H1 (cell line): ENCODE results near the gene GBGT1. TPM values are rescaled to one million over a fixed set of nuclear protein-coding genes. Genes with fewer than 3 reads are reported as not detected.

ENCODE experiments used
- CTCF ChIA-PET: fragments of 300-600 bp; sonication (Branson Sonifier 250); formaldehyde crosslinking; loops from one replicate; lab custom pipeline; 2021; ENCODE audit not compliant: partially characterized antibody; lab: Charles Lee
- POLR2A ChIA-PET: fragments of 300-600 bp; sonication (Branson Sonifier 250); formaldehyde crosslinking; loops from one replicate; lab custom pipeline; 2021; ENCODE audit warnings: inconsistent platforms; ENCODE audit not compliant: partially characterized antibody; lab: Charles Lee
- DNase-seq, 2 experiments: peaks; one replicate each; pipeline versions ENCODE4 v3.0.0 to v3.0.0-alpha.2; 2010 to 2022; ENCODE audit warnings: low spot score in 2 of 2, low read depth in 1 of 2, mixed read lengths in 1 of 2
- FAIRE-seq: peaks from 2 replicates; lab custom pipeline; 2011; peaks lifted over from hg19 to GRCh38; lab: Jason Lieb, UNC
- H2AFZ ChIP-seq: 2 replicates; pipeline ENCODE4 v1.8.1; 2012; ENCODE audit warnings: low read length, inconsistent platforms
- H2AK5ac ChIP-seq: 2 replicates; pipeline ENCODE4 v1.6.1; 2013; ENCODE audit warnings: low read depth, low read length
- H2BK120ac ChIP-seq: replicated peaks from 2 replicates; pipeline ENCODE3; 2013; ENCODE audit warnings: low read depth, low read length, inconsistent platforms
- H2BK12ac ChIP-seq: 2 replicates; pipeline ENCODE4 v1.6.1; 2013; ENCODE audit warnings: low read depth, low read length
- H2BK15ac ChIP-seq: 2 replicates; pipeline ENCODE4 v1.6.1; 2013; ENCODE audit warnings: low read length
- H2BK20ac ChIP-seq: 2 replicates; pipeline ENCODE4 v1.6.1; 2013; ENCODE audit warnings: low read length
- H2BK5ac ChIP-seq: 2 replicates; pipeline ENCODE4 v1.6.1; 2013; ENCODE audit warnings: low read depth, low read length
- H3K14ac ChIP-seq: 2 replicates; pipeline ENCODE4 v1.6.1; 2013; ENCODE audit warnings: inconsistent platforms; ENCODE audit not compliant: insufficient read length
- H3K18ac ChIP-seq: 2 replicates; pipeline ENCODE4 v1.6.1; 2013; ENCODE audit warnings: low read length; ENCODE audit errors: extremely low read depth
- H3K23ac ChIP-seq: 2 replicates; pipeline ENCODE4 v1.6.1; 2013; ENCODE audit warnings: inconsistent platforms; ENCODE audit not compliant: insufficient read length
- H3K23me2 ChIP-seq: 2 replicates; pipeline ENCODE4 v1.6.1; 2013; ENCODE audit warnings: low read depth, low read length
- H3K27ac ChIP-seq: 2 replicates; pipeline ENCODE4 v1.6.1; 2011; ENCODE audit warnings: low read depth, low read length, inconsistent platforms
- H3K27me3 ChIP-seq, 4 experiments: replicated peaks in 1 of 4; 1 replicate in 1 of 4; 2 replicates in 3 of 4; pipeline versions ENCODE4 v1.6.1 to v1.8.1; 2011 to 2013; ENCODE audit warnings: low read length in 3 of 4, mild to moderate bottlenecking in 3 of 4, inconsistent platforms in 2 of 4, mixed read lengths in 2 of 4, moderate library complexity in 1 of 4; ENCODE audit not compliant: control insufficient read depth in 3 of 4, insufficient read depth in 3 of 4; ENCODE audit errors: extremely low read depth in 1 of 4
- H3K36me3 ChIP-seq, 4 experiments: 2 replicates each; pipeline versions ENCODE4 v1.6.1 to v1.8.1; 2011 to 2013; ENCODE audit warnings: mild to moderate bottlenecking in 4 of 4, low read length in 3 of 4, moderate library complexity in 2 of 4, control low read depth in 1 of 4, inconsistent platforms in 1 of 4; ENCODE audit not compliant: insufficient read depth in 4 of 4, control insufficient read depth in 2 of 4
- H3K4ac ChIP-seq: replicated peaks from 2 replicates; pipeline ENCODE3; 2013; ENCODE audit warnings: low read length, low read depth, mixed read lengths, inconsistent platforms; ENCODE audit not compliant: insufficient read length
- H3K4me1 ChIP-seq, 4 experiments: replicated peaks in 1 of 4; 1 replicate in 1 of 4; 2 replicates in 3 of 4; pipeline versions ENCODE4 v1.6.1 to v1.8.1; 2011 to 2013; ENCODE audit warnings: low read length in 3 of 4, inconsistent platforms in 2 of 4, mixed read lengths in 1 of 4; ENCODE audit not compliant: insufficient read depth in 4 of 4, control insufficient read depth in 3 of 4
- H3K4me2 ChIP-seq, 2 experiments: 2 replicates each; pipeline versions ENCODE4 v1.6.1 to v1.8.1; 2011 to 2013; ENCODE audit warnings: low read depth in 2 of 2, low read length in 2 of 2, control low read depth in 1 of 2, inconsistent platforms in 1 of 2, mild to moderate bottlenecking in 1 of 2; ENCODE audit not compliant: insufficient read depth in 1 of 2
- H3K4me3 ChIP-seq, 4 experiments: fragments of 200-600, 300-600 bp in 1 of 4; sonication (generic), shearing (Covaris generic), sonication (Bioruptor Twin) in 1 of 4; 2 replicates each; pipeline versions ENCODE4 v1.5.1 to v1.8.1; 2011 to 2016; ENCODE audit warnings: low read length in 4 of 4, low read depth in 3 of 4, control low read depth in 2 of 4, inconsistent platforms in 2 of 4, mild to moderate bottlenecking in 2 of 4, mixed read lengths in 1 of 4, moderate library complexity in 1 of 4; ENCODE audit not compliant: insufficient read depth in 2 of 4; ENCODE audit errors: extremely low read depth in 1 of 4
- H3K56ac ChIP-seq: replicated peaks from 2 replicates; pipeline ENCODE3; 2013; ENCODE audit warnings: low read depth, mild to moderate bottlenecking, mixed read lengths, low read length, inconsistent platforms; ENCODE audit not compliant: insufficient read length
- H3K79me1 ChIP-seq: 2 replicates; pipeline ENCODE4 v1.6.1; 2013; ENCODE audit warnings: low read depth, low read length, control low read depth
- H3K79me2 ChIP-seq, 2 experiments: 2 replicates each; pipeline versions ENCODE4 v1.6.1 to v1.8.1; 2012 to 2013; ENCODE audit warnings: low read length in 2 of 2, mild to moderate bottlenecking in 2 of 2, inconsistent platforms in 1 of 2; ENCODE audit not compliant: insufficient read depth in 2 of 2, control insufficient read depth in 1 of 2
- H3K9ac ChIP-seq, 4 experiments: replicated peaks in 1 of 4; 1 replicate in 1 of 4; 2 replicates in 3 of 4; pipeline versions ENCODE4 v1.6.1 to v1.8.1; 2011 to 2013; ENCODE audit warnings: low read depth in 3 of 4, low read length in 3 of 4, control low read depth in 2 of 4, mild to moderate bottlenecking in 2 of 4, moderate library complexity in 2 of 4, inconsistent platforms in 1 of 4; ENCODE audit errors: extremely low read depth in 1 of 4
- H3K9me3 ChIP-seq, 2 experiments: 2 replicates each; pipeline versions ENCODE4 v1.6.1 to v1.8.1; 2012 to 2013; ENCODE audit warnings: mild to moderate bottlenecking in 2 of 2, moderate library complexity in 2 of 2, control low read depth in 1 of 2, inconsistent platforms in 1 of 2, low read depth in 1 of 2, low read length in 1 of 2, mixed read lengths in 1 of 2; ENCODE audit not compliant: insufficient read depth in 2 of 2
- H4K20me1 ChIP-seq, 2 experiments: replicated peaks in 1 of 2; 2 replicates each; pipeline versions ENCODE3 to v1.8.1; 2011 to 2013; ENCODE audit warnings: inconsistent platforms in 2 of 2, low read length in 2 of 2, mild to moderate bottlenecking in 1 of 2; ENCODE audit not compliant: insufficient read depth in 2 of 2, control insufficient read depth in 1 of 2
- H4K5ac ChIP-seq: 2 replicates; pipeline ENCODE4 v1.6.1; 2013; ENCODE audit warnings: low read length, low read depth, mixed read lengths, inconsistent platforms; ENCODE audit not compliant: insufficient read length
- H4K8ac ChIP-seq: 2 replicates; pipeline ENCODE4 v1.8.0; 2013; ENCODE audit warnings: mild to moderate bottlenecking, moderate library complexity, low read length, inconsistent platforms; ENCODE audit not compliant: insufficient read depth; ENCODE audit errors: extremely low read depth
- H4K91ac ChIP-seq: replicated peaks from 2 replicates; pipeline ENCODE3; 2013; ENCODE audit warnings: low read length, mixed read lengths, inconsistent platforms; ENCODE audit not compliant: insufficient read length
- BACH1 ChIP-seq: IDR thresholded peaks from 2 replicates; pipeline ENCODE4 v1.6.1; 2012; ENCODE audit warnings: low read length, improper control_type of control experiment
- BRCA1 ChIP-seq: IDR thresholded peaks from 2 replicates; pipeline ENCODE4 v1.6.1; 2012; ENCODE audit warnings: low read depth, low read length, improper control_type of control experiment
- GTF2F1 ChIP-seq: IDR thresholded peaks from 2 replicates; pipeline ENCODE4 v1.6.1; 2012; ENCODE audit warnings: low read depth, low read length, improper control_type of control experiment, borderline replicate concordance
- POLR2A ChIP-seq, 2 experiments: IDR thresholded peaks; 1 replicate in 1 of 2; 2 replicates in 1 of 2; pipeline ENCODE4 v1.6.1; 2011; ENCODE audit warnings: low read depth in 2 of 2, low read length in 2 of 2, mild to moderate bottlenecking in 2 of 2; ENCODE audit errors: control extremely low read depth in 1 of 2
- RXRA ChIP-seq: IDR thresholded peaks from 2 replicates; pipeline ENCODE4 v1.6.1; 2011; ENCODE audit warnings: low read depth, mild to moderate bottlenecking, low read length, moderate library complexity; ENCODE audit not compliant: insufficient read depth
- SIX5 ChIP-seq: IDR thresholded peaks from 2 replicates; pipeline ENCODE4 v1.6.1; 2011; ENCODE audit warnings: mild to moderate bottlenecking, low read depth, low read length
- TBP ChIP-seq: IDR thresholded peaks from 2 replicates; pipeline ENCODE4 v1.6.1; 2011; ENCODE audit warnings: low read depth, low read length, improper control_type of control experiment
- YY1 ChIP-seq: IDR thresholded peaks from 2 replicates; pipeline ENCODE4 v1.6.1; 2011; ENCODE audit warnings: low read depth, mild to moderate bottlenecking, low read length
- WGBS, 2 experiments: shearing (Covaris generic) in 1 of 2; methylation state at CpG; one replicate each; pipeline versions ENCODE4 v1.1.6 to v1.1.7; 2013 to 2015; ENCODE audit warnings: low lambda C conversion rate in 2 of 2, mixed read lengths in 2 of 2, inconsistent platforms in 1 of 2, low coverage in 1 of 2, missing lambda C conversion rate in 1 of 2; ENCODE audit not compliant: insufficient replicate concordance in 2 of 2, insufficient coverage in 1 of 2, insufficient read length in 1 of 2; ENCODE audit errors: extremely low coverage in 1 of 2, missing lambda C conversion rate in 1 of 2; 5-methylcytosine and 5-hydroxymethylcytosine counted together
- polyA plus RNA-seq, 7 experiments: library from polyadenylated mRNA; depleted of rRNA in 3 of 7; stranded (reverse) in 5 of 7; unstranded in 2 of 7; fragments of >200 nt in 5 of 7; fragments of 200-250 nt in 2 of 7; gene quantifications; 1 replicate in 5 of 7; 2 replicates in 1 of 7; 4 replicates in 1 of 7; pipeline versions ENCODE4 v1.2.1 to v1.2.3, GENCODE V29; 2011 to 2013; ENCODE audit warnings: missing spikeins in 2 of 7, mixed read lengths in 2 of 7
- total RNA-seq: library from RNA; stranded (reverse); fragmentation: NEBNext Ultra II Directional; extraction: Animal tissue kit (Norgen Biotek cat#: 25700); gene quantifications from 2 replicates; pipeline ENCODE4 v1.2.1, GENCODE V29; 2021
- TF ChIP-seq, protein P1 (sequence below): IDR thresholded peaks from 2 replicates; pipeline ENCODE4 v1.6.1; 2012; ENCODE audit warnings: inconsistent platforms
- TF ChIP-seq, protein P2 (sequence below), 3 experiments: IDR thresholded peaks; 1 replicate in 2 of 3; 2 replicates in 1 of 3; pipeline versions ENCODE4 v1.5.1 to v1.6.1; 2011; ENCODE audit warnings: low read length in 3 of 3, mild to moderate bottlenecking in 3 of 3, inconsistent platforms in 2 of 3, low read depth in 1 of 3, moderate library complexity in 1 of 3; ENCODE audit not compliant: insufficient read depth in 1 of 3; ENCODE audit errors: control extremely low read depth in 1 of 3

The GBGT1 gene
- total and polyA plus RNA-seq, 2 of the 8 experiments (the other 6 are each of a cell fraction or from before 2014, with no cell fraction given): 7.1 to 9.7 TPM

DNA sequence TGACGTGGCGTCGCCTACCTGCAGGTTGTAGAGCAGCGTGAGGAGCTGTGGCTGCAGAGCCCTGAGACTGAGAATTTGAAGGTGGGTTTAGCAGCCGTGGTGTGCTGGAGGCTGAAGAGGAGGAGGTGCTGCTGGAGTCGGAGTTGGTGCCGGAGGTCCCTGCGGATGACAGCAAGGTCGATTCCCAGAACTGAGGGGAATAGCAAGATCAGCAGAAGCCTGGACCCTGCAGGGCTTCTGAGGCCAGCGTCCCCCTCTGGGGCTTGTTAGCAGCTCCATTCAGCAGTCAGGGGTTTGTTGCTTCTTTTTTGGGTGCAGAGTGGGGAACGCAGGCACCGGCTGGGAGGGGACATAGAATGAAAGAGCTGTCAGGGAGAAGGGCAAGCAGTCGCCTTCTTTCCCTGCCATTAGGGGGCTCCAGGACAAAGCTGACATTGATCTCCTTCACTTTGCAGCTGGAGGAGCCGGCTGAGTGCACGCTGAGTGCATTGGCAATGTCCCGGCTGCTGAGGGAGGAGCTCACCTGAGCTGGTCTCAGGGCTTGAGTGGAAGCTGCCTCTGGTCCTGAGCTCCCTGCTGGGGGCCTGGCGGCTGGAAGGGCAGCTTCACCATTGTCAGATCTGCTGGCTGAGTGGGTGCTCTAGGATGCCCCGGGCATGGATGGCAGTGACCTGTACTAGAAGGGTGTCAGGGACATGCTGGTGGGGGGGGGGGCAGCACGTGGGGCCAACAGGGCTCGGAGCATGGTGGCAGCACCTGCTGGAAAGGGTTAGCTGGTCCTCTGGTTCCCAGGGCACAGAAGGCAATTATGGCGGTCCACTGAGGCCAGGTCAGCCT lies 24.5 kb upstream of the GBGT1 start:
- peak; percentile 60 for FAIRE-seq
- no peak overlapping the region for H3K23ac ChIP-seq
- peak in 1 of 2 experiments; percentile 66 for DNase-seq
- no peak overlapping the region for H3K9ac ChIP-seq
- no peaks in the 10 kb centered on the region for H3K9me3 ChIP-seq
- ChIA-PET CTCF (interaction anchor here (0.5 to 5.5 kb wide), 45 partner anchors 8 to 329 kb away, joined by 3 to 123 read pairs (median 4); no protein-coding TSS in a partner anchor), POLR2A (interaction anchor here (1.0 to 1.1 kb wide), 3 partner anchors 41 to 160 kb away, joined by 3 to 5 read pairs (median 3); partner anchors contain the start of genes MED22 and RPL7A)
- H3K27ac ChIP-seq: no peak overlapping the region
- no peak overlapping the region for H2BK12ac ChIP-seq
- no peak overlapping the region for H4K5ac ChIP-seq
- H3K27me3 ChIP-seq: peaks cover 0 to 13% (median 9%) of the 10 kb centered on the region in 4 experiments; a peak in 4 of 7 replicates
- H3K14ac ChIP-seq: no peak overlapping the region
- no peak overlapping the region for H2BK120ac ChIP-seq
- no peaks in the 10 kb centered on the region for H3K36me3 ChIP-seq
- H2AK5ac ChIP-seq: no peak overlapping the region
- H2BK5ac ChIP-seq: no peak overlapping the region
- no peak overlapping the region for H3K4me2 ChIP-seq
- WGBS, 2 experiments: 65% methylated on average over 20 of the region's 21 CpGs; no CpG with 5 or more reads in 1 of the 2 experiments
- 0 out of 2 replicates have a peak overlapping the region, but pooled peaks have one; percentile 85 for H4K8ac ChIP-seq
- H3K79me2 ChIP-seq: no peaks in the 10 kb centered on the region
- no peaks in the 10 kb centered on the region for H3K4me1 ChIP-seq
- no peak overlapping the region for H4K91ac ChIP-seq
- H2BK20ac ChIP-seq: no peak overlapping the region
- peaks cover 0 to 1% of the 10 kb centered on the region in 2 experiments for H4K20me1 ChIP-seq
- H3K4ac ChIP-seq: no peak overlapping the region
- H3K79me1 ChIP-seq: no peaks in the 10 kb centered on the region
- no peak overlapping the region for H3K4me3 ChIP-seq
- no peak overlapping the region for H3K56ac ChIP-seq
- no peaks in the 10 kb centered on the region for H3K23me2 ChIP-seq
- H2AFZ ChIP-seq: no peak overlapping the region
- H3K18ac ChIP-seq: no peak overlapping the region
- H2BK15ac ChIP-seq: no peak overlapping the region
- TF ChIP-seq, protein P1, sequence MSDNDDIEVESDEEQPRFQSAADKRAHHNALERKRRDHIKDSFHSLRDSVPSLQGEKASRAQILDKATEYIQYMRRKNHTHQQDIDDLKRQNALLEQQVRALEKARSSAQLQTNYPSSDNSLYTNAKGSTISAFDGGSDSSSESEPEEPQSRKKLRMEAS: no peak
- TF ChIP-seq GTF2F1: no peak
- no peak for TF ChIP-seq BACH1
- no peak for TF ChIP-seq TBP
- 0 out of 2 replicates have a peak, but pooled peaks have one; percentile 41 for TF ChIP-seq YY1
- TF ChIP-seq SIX5: no peak
- TF ChIP-seq RXRA: no peak
- no peak for TF ChIP-seq BRCA1
- TF ChIP-seq, protein P2, sequence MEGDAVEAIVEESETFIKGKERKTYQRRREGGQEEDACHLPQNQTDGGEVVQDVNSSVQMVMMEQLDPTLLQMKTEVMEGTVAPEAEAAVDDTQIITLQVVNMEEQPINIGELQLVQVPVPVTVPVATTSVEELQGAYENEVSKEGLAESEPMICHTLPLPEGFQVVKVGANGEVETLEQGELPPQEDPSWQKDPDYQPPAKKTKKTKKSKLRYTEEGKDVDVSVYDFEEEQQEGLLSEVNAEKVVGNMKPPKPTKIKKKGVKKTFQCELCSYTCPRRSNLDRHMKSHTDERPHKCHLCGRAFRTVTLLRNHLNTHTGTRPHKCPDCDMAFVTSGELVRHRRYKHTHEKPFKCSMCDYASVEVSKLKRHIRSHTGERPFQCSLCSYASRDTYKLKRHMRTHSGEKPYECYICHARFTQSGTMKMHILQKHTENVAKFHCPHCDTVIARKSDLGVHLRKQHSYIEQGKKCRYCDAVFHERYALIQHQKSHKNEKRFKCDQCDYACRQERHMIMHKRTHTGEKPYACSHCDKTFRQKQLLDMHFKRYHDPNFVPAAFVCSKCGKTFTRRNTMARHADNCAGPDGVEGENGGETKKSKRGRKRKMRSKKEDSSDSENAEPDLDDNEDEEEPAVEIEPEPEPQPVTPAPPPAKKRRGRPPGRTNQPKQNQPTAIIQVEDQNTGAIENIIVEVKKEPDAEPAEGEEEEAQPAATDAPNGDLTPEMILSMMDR (IDR thresholded peaks at IDR 0.05; ENCODE audit: control extremely low read depth in 1 of 3, insufficient read depth in 1 of 3, low read depth in 1 of 3, low read length in 3 of 3): peak; percentile 60 to 86 (median 75)
- no peak for TF ChIP-seq POLR2A (IDR thresholded peaks at IDR 0.05; ENCODE audit: control extremely low read depth in 1 of 2, low read depth in 2 of 2, low read length in 2 of 2)
